Muscle layer of colon (tissue), 2 donors: Measurements from ENCODE around the gene SUPT5H.

Experiments used
- H3K27ac ChIP-seq: one replicate; pipeline ENCODE4 v1.7.0; 2013; ENCODE audit warnings: low read depth, mild to moderate bottlenecking, low read length, moderate library complexity
- H3K27me3 ChIP-seq, 2 donors: one replicate each; pipeline ENCODE4 v1.7.0; 2013; ENCODE audit warnings: low read length in 2 of 2, mild to moderate bottlenecking in 2 of 2; ENCODE audit not compliant: insufficient read depth in 2 of 2, control insufficient read depth in 1 of 2
- H3K36me3 ChIP-seq: one replicate; pipeline ENCODE4 v1.7.0; 2013; ENCODE audit warnings: mild to moderate bottlenecking, low read length; ENCODE audit not compliant: insufficient read depth
- H3K4me1 ChIP-seq: one replicate; pipeline ENCODE4 v1.7.0; 2013; ENCODE audit warnings: mild to moderate bottlenecking, low read length; ENCODE audit not compliant: insufficient read depth
- H3K4me3 ChIP-seq, 2 donors: one replicate each; pipeline ENCODE4 v1.7.0; 2013; ENCODE audit warnings: low read length in 2 of 2, low read depth in 1 of 2, mild to moderate bottlenecking in 1 of 2, moderate library complexity in 1 of 2
- H3K9ac ChIP-seq: one replicate; pipeline ENCODE4 v1.7.0; 2013; ENCODE audit warnings: low read length
- H3K9me3 ChIP-seq: one replicate; pipeline ENCODE4 v1.7.0; 2013; ENCODE audit warnings: mild to moderate bottlenecking, low read length
- donor health status: abdominal sarcoma.
- donor health status: Adenocarcinoma of cecum.

Gene SUPT5H

GRCh38 chr19:39497996-39498797 lies 52.8 kb downstream of the SUPT5H start:
- no peaks in the 10 kb centered on the region for H3K36me3 ChIP-seq
- H3K27me3 ChIP-seq: peaks cover 16 to 41% of the 10 kb centered on the region in 2 donors
- no peak overlapping the region for H3K27ac ChIP-seq
- H3K4me3 ChIP-seq: no peak overlapping the region
- no peaks in the 10 kb centered on the region for H3K9me3 ChIP-seq
- H3K4me1 ChIP-seq: peaks cover 6% of the 10 kb centered on the region
- no peak overlapping the region for H3K9ac ChIP-seq

GRCh38 chr19:39498798-39499642 lies 53.6 kb downstream of the SUPT5H start, which contains the start of gene DLL3:
Gene DLL3, plus strand, starts transcription at chr19:39498947. Its CDS starts 28 bp downstream, at chr19:39498975.
- H3K4me3 ChIP-seq: no peak within 1 kb of the TSS
- no peak within 1 kb of the TSS for H3K9ac ChIP-seq

GRCh38 chr19:39499932-39500331 lies 54.5 kb downstream of the SUPT5H start:
- Histone ChIP-seq H3K9ac (no peak overlapping the region), H3K27ac (no peak overlapping the region), H3K4me3 (no peak overlapping the region), H3K4me1 (peaks cover 6% of the 10 kb centered on the region), H3K36me3 (no peaks in the 10 kb centered on the region), H3K9me3 (no peaks in the 10 kb centered on the region), H3K27me3 (peaks cover 25 to 58% of the 10 kb centered on the region in 2 donors)

More at GRCh38 chr19:39498798-39499642, 53.6 kb downstream of the SUPT5H start, which contains the start of gene DLL3:
- no peaks in the 10 kb centered on the region for H3K9me3 ChIP-seq
- H3K27me3 ChIP-seq: peaks cover 20 to 49% of the 10 kb centered on the region in 2 donors
- H3K27ac ChIP-seq: no peak within 1 kb of the TSS
- peaks cover 6% of the 10 kb centered on the region for H3K4me1 ChIP-seq
- H3K36me3 ChIP-seq: no peaks in the 10 kb centered on the region

GRCh38 chr19:39500543-39500942 lies 55.2 kb downstream of the SUPT5H start:
- Histone ChIP-seq H3K9ac (no peak overlapping the region), H3K36me3 (no peaks in the 10 kb centered on the region), H3K27me3 (peaks cover 31 to 64% of the 10 kb centered on the region in 2 donors), H3K9me3 (no peaks in the 10 kb centered on the region), H3K4me3 (no peak overlapping the region), H3K27ac (no peak overlapping the region), H3K4me1 (peaks cover 6% of the 10 kb centered on the region)

GRCh38 chr19:39501340-39501739 lies 56.0 kb downstream of the SUPT5H start:
- Histone ChIP-seq H3K36me3 (no peaks in the 10 kb centered on the region), H3K27ac (no peak overlapping the region), H3K4me3 (no peak overlapping the region), H3K9me3 (no peaks in the 10 kb centered on the region), H3K27me3 (peaks cover 34 to 72% of the 10 kb centered on the region in 2 donors), H3K4me1 (peaks cover 6% of the 10 kb centered on the region), H3K9ac (no peak overlapping the region)

GRCh38 chr19:39502640-39503417 lies 57.4 kb downstream of the SUPT5H start:
- Histone ChIP-seq H3K4me3 (no peak overlapping the region), H3K27me3 (peaks cover 34 to 76% of the 10 kb centered on the region in 2 donors), H3K36me3 (no peaks in the 10 kb centered on the region), H3K4me1 (peaks cover 6% of the 10 kb centered on the region), H3K9ac (no peak overlapping the region), H3K27ac (no peak overlapping the region), H3K9me3 (no peaks in the 10 kb centered on the region)

GRCh38 chr19:39506598-39506943 lies 61.2 kb downstream of the SUPT5H start:
- H3K27me3 ChIP-seq: peaks cover 30 to 59% of the 10 kb centered on the region in 2 donors
- no peak overlapping the region for H3K4me3 ChIP-seq

GRCh38 chr19:39506944-39507714 lies 61.7 kb downstream of the SUPT5H start:
- no peak overlapping the region for H3K27ac ChIP-seq
- H3K27me3 ChIP-seq: peaks cover 30 to 59% of the 10 kb centered on the region in 2 donors
- H3K9me3 ChIP-seq: no peaks in the 10 kb centered on the region
- H3K36me3 ChIP-seq: no peaks in the 10 kb centered on the region
- H3K4me3 ChIP-seq: peak overlapping the region in 1 of 2 donors; percentile 38
- H3K4me1 ChIP-seq: no peaks in the 10 kb centered on the region
- no peak overlapping the region for H3K9ac ChIP-seq

More at GRCh38 chr19:39506598-39506943, 61.2 kb downstream of the SUPT5H start:
- H3K4me1 ChIP-seq: no peaks in the 10 kb centered on the region
- H3K36me3 ChIP-seq: no peaks in the 10 kb centered on the region
- H3K9ac ChIP-seq: no peak overlapping the region
- no peak overlapping the region for H3K27ac ChIP-seq
- no peaks in the 10 kb centered on the region for H3K9me3 ChIP-seq

- H3K27me3 ChIP-seq: peaks cover 29 to 58% of the 10 kb centered on the region in 2 donors
- H3K4me3 ChIP-seq: peak overlapping the region in 1 of 2 donors; percentile 38
- no peak overlapping the region for H3K27ac ChIP-seq
Observed at GRCh38 chr19:39507715-39508364, 62.5 kb downstream of the SUPT5H start.

GRCh38 chr19:39508629-39509028 lies 63.2 kb downstream of the SUPT5H start:
- Histone ChIP-seq H3K27ac (no peak overlapping the region), H3K36me3 (no peaks in the 10 kb centered on the region), H3K27me3 (peaks cover 23 to 55% of the 10 kb centered on the region in 2 donors), H3K9ac (no peak overlapping the region), H3K9me3 (no peaks in the 10 kb centered on the region), H3K4me1 (no peaks in the 10 kb centered on the region), H3K4me3 (no peak overlapping the region)

More at GRCh38 chr19:39507715-39508364, 62.5 kb downstream of the SUPT5H start:
- Histone ChIP-seq H3K9me3 (no peaks in the 10 kb centered on the region), H3K36me3 (no peaks in the 10 kb centered on the region), H3K4me1 (no peaks in the 10 kb centered on the region), H3K9ac (no peak overlapping the region)
